Kidney (tissue), 14 donors: Measurements from ENCODE around the gene WSCD1. TPM values are rescaled to one million over a fixed set of nuclear protein-coding genes. Genes with fewer than 3 reads are reported as not detected.

Experiments used
- DNase-seq, 5 donors: peaks; one replicate each; pipeline ENCODE4 v3.0.0-alpha.2; 2013 to 2020
- FAIRE-seq: peaks from 2 replicates; lab custom pipeline; 2012; peaks lifted over from hg19 to GRCh38; lab: Jason Lieb, UNC
- H3K27ac ChIP-seq, 2 donors: one replicate each; pipeline ENCODE4 v1.7.0; 2013; ENCODE audit warnings: low read depth in 2 of 2, low read length in 2 of 2, inconsistent platforms in 1 of 2
- H3K27me3 ChIP-seq: one replicate; pipeline ENCODE4 v1.7.1; 2013; ENCODE audit warnings: low read length, inconsistent platforms; ENCODE audit not compliant: control insufficient read depth, insufficient read depth
- H3K36me3 ChIP-seq, 3 donors: one replicate each; pipeline versions ENCODE4 v1.7.0 to v1.7.1; 2013; ENCODE audit warnings: low read length in 3 of 3, control low read depth in 1 of 3, inconsistent platforms in 1 of 3; ENCODE audit not compliant: insufficient read depth in 3 of 3, control insufficient read depth in 2 of 3
- H3K4me1 ChIP-seq, 3 donors: one replicate each; pipeline versions ENCODE4 v1.7.0 to v1.7.1; 2013; ENCODE audit warnings: low read length in 3 of 3, inconsistent platforms in 1 of 3, low read depth in 1 of 3; ENCODE audit not compliant: control insufficient read depth in 2 of 3, insufficient read depth in 2 of 3
- H3K4me3 ChIP-seq, 3 donors: one replicate each; pipeline versions ENCODE4 v1.7.0 to v1.8.1; 2013; ENCODE audit warnings: low read length in 3 of 3, control low read depth in 1 of 3, inconsistent platforms in 1 of 3
- H3K9ac ChIP-seq, 3 donors: one replicate each; pipeline versions ENCODE4 v1.7.0 to v1.7.1; 2013; ENCODE audit warnings: low read length in 3 of 3, control low read depth in 1 of 3, inconsistent platforms in 1 of 3
- H3K9me3 ChIP-seq, 3 donors: one replicate each; pipeline versions ENCODE4 v1.7.0 to v1.7.1; 2013; ENCODE audit warnings: low read length in 3 of 3, control low read depth in 1 of 3, inconsistent platforms in 1 of 3; ENCODE audit not compliant: control insufficient read depth in 2 of 3, insufficient read depth in 1 of 3
- intact Hi-C: fragments of 100-400 bp; cut with DNase I; formaldehyde crosslinking; loops from one replicate; pipeline ENCODE4 v1.11.1; 2022
- polyA plus RNA-seq: library from polyadenylated mRNA; stranded (reverse); fragments of 350-450 nt; fragmentation: Illumina TruSeq; extraction: RNeasy Lipid Tissue Mini Kit (QIAGEN cat#74804); gene quantifications from one replicate; pipeline ENCODE4 v1.2.3, GENCODE V29; 2014; ENCODE audit warnings: low read depth, low replicate concordance; ENCODE audit not compliant: insufficient read depth
- total RNA-seq: library from RNA; stranded (reverse); fragmentation: NEBNext Ultra II Directional; extraction: Animal tissue kit (Norgen Biotek cat#: 25700); gene quantifications from one replicate; pipeline ENCODE4 v1.2.1, GENCODE V29; 2021
- TF ChIP-seq, protein P1 (sequence below): IDR thresholded peaks from 3 replicates; pipeline ENCODE4 v1.5.1; 2012; ENCODE audit warnings: mild to moderate bottlenecking, moderate library complexity, borderline replicate concordance; ENCODE audit not compliant: insufficient read depth; ENCODE audit errors: extremely low read depth
- donor health status: control.
- donor health status: control.
- donor health status: control.
- donor health status: control.
- donor health status: control.
- donor health status: DM: yes; HTN: yes; CAD: no.
- donor health status: Normal renal cell carcinoma (clear cell type).

WSCD1 gene
- total and polyA plus RNA-seq, 2 donors from 2014 or later = 5.4 to 14.5 TPM

DNA sequence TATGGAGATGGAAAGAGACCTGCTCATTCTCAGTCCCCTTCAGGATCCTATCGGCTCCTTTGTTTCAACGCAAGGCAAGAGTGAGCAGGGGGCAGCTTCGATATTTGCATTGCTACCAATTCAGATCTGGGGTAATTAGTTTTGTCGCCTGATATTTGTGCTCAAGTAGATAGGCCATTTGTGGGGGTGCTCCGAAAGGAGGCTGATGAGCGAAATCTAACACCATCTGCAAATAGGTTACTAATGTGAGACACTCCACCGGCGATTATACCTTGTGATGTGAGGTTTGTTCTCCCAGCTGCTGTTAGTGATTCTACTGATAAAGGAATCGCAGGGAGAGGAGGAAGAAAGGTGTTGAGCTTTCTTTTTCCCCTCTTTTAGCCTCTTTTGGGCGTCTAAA is 31.5 kb downstream of the WSCD1 start:
- Histone ChIP-seq H3K4me3 (no peak overlapping the region), H3K27me3 (no peaks in the 10 kb centered on the region), H3K9me3 (no peaks in the 10 kb centered on the region), H3K4me1 (no peaks in the 10 kb centered on the region), H3K27ac (no peak overlapping the region), H3K36me3 (no peaks in the 10 kb centered on the region), H3K9ac (no peak overlapping the region)
- no peak for FAIRE-seq
- DNase-seq = no peak
- TF ChIP-seq, protein P1, sequence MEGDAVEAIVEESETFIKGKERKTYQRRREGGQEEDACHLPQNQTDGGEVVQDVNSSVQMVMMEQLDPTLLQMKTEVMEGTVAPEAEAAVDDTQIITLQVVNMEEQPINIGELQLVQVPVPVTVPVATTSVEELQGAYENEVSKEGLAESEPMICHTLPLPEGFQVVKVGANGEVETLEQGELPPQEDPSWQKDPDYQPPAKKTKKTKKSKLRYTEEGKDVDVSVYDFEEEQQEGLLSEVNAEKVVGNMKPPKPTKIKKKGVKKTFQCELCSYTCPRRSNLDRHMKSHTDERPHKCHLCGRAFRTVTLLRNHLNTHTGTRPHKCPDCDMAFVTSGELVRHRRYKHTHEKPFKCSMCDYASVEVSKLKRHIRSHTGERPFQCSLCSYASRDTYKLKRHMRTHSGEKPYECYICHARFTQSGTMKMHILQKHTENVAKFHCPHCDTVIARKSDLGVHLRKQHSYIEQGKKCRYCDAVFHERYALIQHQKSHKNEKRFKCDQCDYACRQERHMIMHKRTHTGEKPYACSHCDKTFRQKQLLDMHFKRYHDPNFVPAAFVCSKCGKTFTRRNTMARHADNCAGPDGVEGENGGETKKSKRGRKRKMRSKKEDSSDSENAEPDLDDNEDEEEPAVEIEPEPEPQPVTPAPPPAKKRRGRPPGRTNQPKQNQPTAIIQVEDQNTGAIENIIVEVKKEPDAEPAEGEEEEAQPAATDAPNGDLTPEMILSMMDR = no peak
- intact Hi-C loops = no loop called here

DNA sequence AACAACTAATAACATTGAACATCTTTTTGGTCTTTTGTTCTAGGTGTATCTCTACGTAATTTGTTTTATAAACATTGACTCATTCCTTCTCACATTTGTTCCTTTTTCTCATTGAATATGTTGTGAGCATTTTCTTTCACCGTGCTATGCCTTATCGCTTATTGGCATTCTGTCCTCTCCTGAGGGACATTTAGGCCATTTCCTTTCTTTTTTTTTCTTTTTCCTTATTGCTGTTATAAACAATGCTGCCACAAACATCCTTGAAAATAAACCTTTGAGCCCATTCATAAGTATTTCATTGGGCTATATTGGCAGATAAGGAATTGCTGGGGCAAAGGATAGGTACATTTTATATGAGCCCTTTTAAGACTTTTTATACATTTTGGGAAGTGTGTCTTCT is 32.4 kb downstream of the WSCD1 start:
- no peak overlapping the region for H3K27ac ChIP-seq
- no peak for DNase-seq
- no peaks in the 10 kb centered on the region for H3K36me3 ChIP-seq
- no peaks in the 10 kb centered on the region for H3K9me3 ChIP-seq
- intact Hi-C loops = no loop called here
- no peak for FAIRE-seq
- no peaks in the 10 kb centered on the region for H3K4me1 ChIP-seq
- no peak overlapping the region for H3K4me3 ChIP-seq
- no peak overlapping the region for H3K9ac ChIP-seq
- H3K27me3 ChIP-seq = no peaks in the 10 kb centered on the region
- TF ChIP-seq, protein P1 = no peak

DNA sequence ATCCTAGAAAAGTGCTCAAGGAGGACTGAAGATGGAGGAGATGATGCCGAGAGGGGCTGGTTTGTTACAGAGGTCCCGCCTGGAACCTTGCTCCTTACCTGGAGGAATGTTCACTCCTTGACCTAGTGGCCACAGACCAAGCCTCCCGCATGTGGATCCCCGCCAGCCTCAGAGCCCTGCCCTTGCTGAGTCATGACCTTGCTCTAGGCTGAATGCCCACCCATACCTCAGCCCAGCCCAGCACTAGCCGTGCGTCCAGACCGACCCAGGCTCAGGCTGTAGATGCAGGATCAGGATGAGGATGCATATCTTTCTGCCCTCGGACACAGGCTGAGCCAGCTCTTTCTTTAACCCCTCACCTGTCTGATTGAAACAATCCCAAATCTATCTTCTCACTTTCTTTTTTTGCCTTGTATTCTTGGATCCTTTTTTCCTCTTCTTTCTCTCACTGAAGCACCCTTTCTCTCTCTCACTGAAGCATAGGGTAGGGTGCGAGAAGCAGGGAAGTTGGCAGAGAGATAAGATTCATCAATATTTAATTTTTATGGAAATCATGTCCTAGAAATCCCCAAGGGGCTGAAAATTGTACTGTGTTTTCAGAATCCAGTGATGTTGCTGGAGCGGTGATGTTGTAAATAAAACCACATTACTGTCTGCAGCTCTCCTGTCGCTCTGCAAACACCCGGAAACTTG is 34.9 kb downstream of the WSCD1 start:
- no peaks in the 10 kb centered on the region for H3K27me3 ChIP-seq
- no peak overlapping the region for H3K27ac ChIP-seq
- H3K4me1 ChIP-seq = no peaks in the 10 kb centered on the region
- no peak for FAIRE-seq
- TF ChIP-seq, protein P1 = no peak
- H3K9me3 ChIP-seq = no peaks in the 10 kb centered on the region
- no peak overlapping the region for H3K4me3 ChIP-seq
- no peak overlapping the region for H3K9ac ChIP-seq
- no peaks in the 10 kb centered on the region for H3K36me3 ChIP-seq
- intact Hi-C loops = no loop called here
- DNase-seq = no peak

DNA sequence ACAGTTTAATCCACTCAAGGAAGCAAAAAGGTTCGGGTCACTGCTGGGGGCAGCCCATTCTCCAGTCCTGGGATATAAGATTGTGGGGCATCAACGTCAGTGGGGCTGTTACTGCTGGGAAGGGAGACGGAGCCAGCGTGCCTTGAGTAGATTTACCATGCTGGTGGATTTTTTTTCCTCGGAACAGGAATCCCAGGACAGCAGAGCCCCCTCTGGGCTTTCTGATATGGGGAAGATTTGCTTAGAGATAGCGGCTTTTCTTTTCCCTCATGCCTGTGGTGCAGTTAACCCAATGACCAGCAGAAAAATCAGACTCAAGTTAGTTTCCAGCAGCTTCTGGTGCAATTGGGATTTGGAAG is 35.4 kb downstream of the WSCD1 start:
- Histone ChIP-seq H3K9me3 (no peaks in the 10 kb centered on the region), H3K4me3 (no peak overlapping the region), H3K4me1 (no peaks in the 10 kb centered on the region), H3K9ac (no peak overlapping the region), H3K36me3 (no peaks in the 10 kb centered on the region), H3K27ac (no peak overlapping the region), H3K27me3 (no peaks in the 10 kb centered on the region)
- no peak for DNase-seq
- no peak for FAIRE-seq
- TF ChIP-seq, protein P1 = no peak
- intact Hi-C loops = no loop called here
